Endothelial cell of umbilical vein (primary cell): ENCODE data around the gene SCP2. TPM values are rescaled to one million over a fixed set of nuclear protein-coding genes. Genes with fewer than 3 reads are reported as not detected.
A peak's percentile ranks its signal among the peaks of the same experiment; 100 is the strongest.

Experiments
- BruUV-seq: library from RNA; stranded (reverse); fragments of 400-500 nt; replicated peaks from 2 replicates; lab custom pipeline; 2021; lab: Mats Ljungman, UMichigan
- CTCF ChIA-PET: fragments of 300-600, 350-600 bp; sonication (Branson Sonifier 250); formaldehyde crosslinking; loops from one replicate; lab custom pipeline; 2021; ENCODE audit warnings: antibody characterized with exemption, inconsistent platforms; lab: Charles Lee
- POLR2A ChIA-PET: fragments of 300-600, 350-600 bp; sonication (Branson Sonifier 250); formaldehyde crosslinking; loops from one replicate; lab custom pipeline; 2021; ENCODE audit warnings: antibody characterized with exemption, inconsistent platforms; lab: Charles Lee
- DNase-seq: peaks from one replicate; pipeline ENCODE4 v3.0.0-alpha.2; 2011; ENCODE audit warnings: low read depth, low spot score
- FAIRE-seq: peaks from 2 replicates; lab custom pipeline; 2011; peaks lifted over from hg19 to GRCh38; lab: Jason Lieb, UNC
- H2AFZ ChIP-seq: 2 replicates; pipeline ENCODE4 v1.6.0; 2012; ENCODE audit warnings: low read depth, low read length, control low read depth, inconsistent platforms
- H3K27ac ChIP-seq: 2 replicates; pipeline ENCODE4 v1.5.1; 2011; ENCODE audit warnings: low read depth, mild to moderate bottlenecking, control low read depth, low read length, moderate library complexity; ENCODE audit not compliant: insufficient read depth
- H3K27me3 ChIP-seq, 2 experiments: 2 replicates each; pipeline versions ENCODE4 v1.6.0 to v1.6.1; 2011; ENCODE audit warnings: low read length in 2 of 2, mixed read lengths in 1 of 2; ENCODE audit not compliant: control insufficient read depth in 2 of 2, insufficient read depth in 2 of 2
- H3K36me3 ChIP-seq, 2 experiments: 2 replicates in 1 of 2; 3 replicates in 1 of 2; pipeline ENCODE4 v1.5.1; 2011; ENCODE audit warnings: low read length in 2 of 2, mild to moderate bottlenecking in 1 of 2, moderate library complexity in 1 of 2; ENCODE audit not compliant: control insufficient read depth in 2 of 2, insufficient read depth in 2 of 2; ENCODE audit errors: extremely low read depth in 1 of 2
- H3K4me1 ChIP-seq: 3 replicates; pipeline ENCODE4 v1.5.1; 2011; ENCODE audit warnings: mild to moderate bottlenecking, low read length; ENCODE audit not compliant: control insufficient read depth, insufficient read depth; ENCODE audit errors: extremely low read depth
- H3K4me2 ChIP-seq: 2 replicates; pipeline ENCODE4 v1.6.1; 2011; ENCODE audit warnings: low read length, control low read depth, mixed read lengths; ENCODE audit not compliant: insufficient read depth
- H3K4me3 ChIP-seq, 3 experiments: fragments of 200-600 bp in 1 of 3; sonication (generic), shearing (Covaris generic) in 1 of 3; replicated peaks in 1 of 3; 2 replicates each; pipeline ENCODE4 v1.5.1; 2011 to 2016; ENCODE audit warnings: control low read depth in 3 of 3, low read length in 3 of 3, mild to moderate bottlenecking in 2 of 3, inconsistent platforms in 1 of 3, low read depth in 1 of 3, moderate library complexity in 1 of 3; ENCODE audit not compliant: insufficient read depth in 1 of 3
- H3K79me2 ChIP-seq: 2 replicates; pipeline ENCODE4 v1.6.0; 2012; ENCODE audit warnings: low read length, inconsistent platforms; ENCODE audit not compliant: control insufficient read depth, insufficient read depth
- H3K9ac ChIP-seq: replicated peaks from 2 replicates; pipeline ENCODE3; 2011; ENCODE audit warnings: low read length, control low read depth; ENCODE audit not compliant: insufficient read depth; ENCODE audit errors: extremely low read depth
- H3K9me1 ChIP-seq: replicated peaks from 3 replicates; pipeline ENCODE4 v1.6.0; 2011; ENCODE audit warnings: mild to moderate bottlenecking, low read length; ENCODE audit not compliant: control insufficient read depth, insufficient read depth; ENCODE audit errors: extremely low read depth
- H3K9me3 ChIP-seq: replicated peaks from 2 replicates; pipeline ENCODE4 v1.5.1; 2012; ENCODE audit warnings: low read length, inconsistent platforms; ENCODE audit not compliant: control insufficient read depth, insufficient read depth
- H4K20me1 ChIP-seq: replicated peaks from 2 replicates; pipeline ENCODE3; 2011; ENCODE audit warnings: mild to moderate bottlenecking, low read length; ENCODE audit not compliant: control insufficient read depth, insufficient read depth; ENCODE audit errors: extremely low read depth
- CTCF ChIP-seq, 2 donors: IDR thresholded peaks; 1 replicate in 1 of 2; 2 replicates in 1 of 2; pipeline ENCODE4 v1.5.1; 2011; ENCODE audit warnings: low read length in 2 of 2, mild to moderate bottlenecking in 2 of 2, moderate library complexity in 2 of 2, control low read depth in 1 of 2, inconsistent platforms in 1 of 2, low read depth in 1 of 2; ENCODE audit not compliant: insufficient read depth in 1 of 2; ENCODE audit errors: extremely low read depth in 1 of 2
- EZH2 ChIP-seq: IDR thresholded peaks from 2 replicates; pipeline ENCODE4 v1.6.1; 2012; ENCODE audit warnings: borderline replicate concordance, low read depth, mild to moderate bottlenecking, moderate library complexity, low read length, inconsistent platforms; ENCODE audit not compliant: severe bottlenecking
- FOS ChIP-seq: IDR thresholded peaks from 2 replicates; pipeline ENCODE4 v1.6.1; 2011; ENCODE audit warnings: mild to moderate bottlenecking, low read length, moderate library complexity, borderline replicate concordance; ENCODE audit not compliant: insufficient read depth
- GATA2 ChIP-seq: IDR thresholded peaks from 2 replicates; pipeline ENCODE4 v1.7.0; 2011; ENCODE audit warnings: low read depth, mild to moderate bottlenecking, moderate library complexity, mixed read lengths, low read length; ENCODE audit not compliant: insufficient read length, insufficient read depth
- JUN ChIP-seq: IDR thresholded peaks from 2 replicates; pipeline ENCODE4 v1.6.1; 2011; ENCODE audit warnings: borderline replicate concordance, low read depth; ENCODE audit not compliant: insufficient read length, insufficient read depth
- MAX ChIP-seq: IDR thresholded peaks from 2 replicates; pipeline ENCODE4 v1.6.1; 2011; ENCODE audit not compliant: insufficient read depth, insufficient read length
- MYC ChIP-seq: IDR thresholded peaks from one replicate; pipeline ENCODE4 v1.6.1; 2011; ENCODE audit warnings: mild to moderate bottlenecking, low read depth, low read length
- POLR2AphosphoS5 ChIP-seq: IDR thresholded peaks from 2 replicates; pipeline ENCODE4 v1.6.1; 2012; ENCODE audit warnings: low read depth, mild to moderate bottlenecking, control low read depth, low read length, moderate library complexity; ENCODE audit not compliant: insufficient read depth
- dilution Hi-C: fragments of 300-500 bp; cut with MboI; formaldehyde crosslinking; loops from one replicate; pipeline ENCODE4 v1.15.0; 2019; ENCODE audit warnings: low sequenced_read_pairs; ENCODE audit not compliant: extremely low pct_ligation_motif_present
- intact Hi-C: fragments of 100-400 bp; cut with micrococcal nuclease; formaldehyde crosslinking; loops from one replicate; pipeline ENCODE4 v1.10.0; 2022
- polyA plus RNA-seq, 4 experiments: library from polyadenylated mRNA; depleted of rRNA in 3 of 4; stranded (reverse) in 3 of 4; unstranded in 1 of 4; fragments of >200 nt; gene quantifications; 2 replicates each; pipeline versions ENCODE4 v1.2.1 to v1.2.3, GENCODE V29; 2011 to 2012; ENCODE audit warnings: missing spikeins in 1 of 4
- total RNA-seq: library from RNA; stranded (reverse); gene quantifications from 2 replicates; pipeline ENCODE4 v1.2.3, GENCODE V29; 2021

The SCP2 gene
- total and polyA plus RNA-seq, 2 donors (not counting 3 experiments of a cell fraction or from before 2014, with no cell fraction given), result 42.4 to 92.7 TPM

GRCh38 chr1:53047737-53048736 lies 121.0 kb downstream of the SCP2 start:
- Histone ChIP-seq H3K79me2 (no peaks in the 10 kb centered on the region), H3K27ac (peak overlapping the region; percentile 95), H3K4me2 (peak overlapping the region; percentile 67), H3K27me3 (no peaks in the 10 kb centered on the region), H3K9me3 (no peaks in the 10 kb centered on the region), H3K9ac (peak overlapping the region; percentile 53), H3K4me3 (peak overlapping the region in 1 of 3 experiments; percentile 14), H4K20me1 (no peaks in the 10 kb centered on the region), H3K4me1 (peaks cover 46% of the 10 kb centered on the region), H2AFZ (peak overlapping the region; percentile 17), H3K9me1 (no peaks in the 10 kb centered on the region), H3K36me3 (peaks cover 0 to 3% of the 10 kb centered on the region in 2 experiments)
- DNase-seq, result peak; percentile 94
- ChIA-PET POLR2A (interaction anchor here (0.7 kb wide), 1 partner anchor 54 kb away, joined by 3 read pairs; no protein-coding TSS in a partner anchor), CTCF (interaction anchor here (0.8 to 3.7 kb wide), 13 partner anchors 11 to 138 kb away, joined by 3 to 26 read pairs (median 3); partner anchors contain the start of genes ECHDC2 and PODN)
- intact Hi-C loops (loop anchor here (1.0 to 5.0 kb wide), 5 partner anchors 14 to 346 kb away; partner anchors contain the start of genes ECHDC2, PODN and ZYG11A), dilution Hi-C loops (no loop called here)
- FAIRE-seq, result peak; percentile 92
- BruUV-seq, result no TSS peak
- TF ChIP-seq EZH2 (no peak), FOS (peak; percentile 93), POLR2AphosphoS5 (peak; percentile 45), GATA2 (peak; percentile 70), CTCF (IDR thresholded peaks at IDR 0.05; ENCODE audit: extremely low read depth in 1 of 2, insufficient read depth in 1 of 2, low read depth in 1 of 2, low read length in 2 of 2) (no peak), MYC (no peak), JUN (peak; percentile 93), MAX (no peak)
